LNCaP clone FGC (cell line): ENCODE data around the gene ARAF.

Experiments
- DNase-seq: peaks from one replicate; pipeline ENCODE4 v3.0.0-alpha.2; 2011; ENCODE audit warnings: low read depth
- H3K4me3 ChIP-seq: 2 replicates; pipeline ENCODE4 v1.5.1; 2011; ENCODE audit warnings: mild to moderate bottlenecking, low read depth, low read length, control low read depth
- TF ChIP-seq, protein P1 (sequence below): IDR thresholded peaks from 2 replicates; pipeline ENCODE4 v1.5.1; 2012; ENCODE audit warnings: mild to moderate bottlenecking; ENCODE audit not compliant: control insufficient read depth, insufficient read depth; ENCODE audit errors: extremely low read depth

Gene ARAF

DNA sequence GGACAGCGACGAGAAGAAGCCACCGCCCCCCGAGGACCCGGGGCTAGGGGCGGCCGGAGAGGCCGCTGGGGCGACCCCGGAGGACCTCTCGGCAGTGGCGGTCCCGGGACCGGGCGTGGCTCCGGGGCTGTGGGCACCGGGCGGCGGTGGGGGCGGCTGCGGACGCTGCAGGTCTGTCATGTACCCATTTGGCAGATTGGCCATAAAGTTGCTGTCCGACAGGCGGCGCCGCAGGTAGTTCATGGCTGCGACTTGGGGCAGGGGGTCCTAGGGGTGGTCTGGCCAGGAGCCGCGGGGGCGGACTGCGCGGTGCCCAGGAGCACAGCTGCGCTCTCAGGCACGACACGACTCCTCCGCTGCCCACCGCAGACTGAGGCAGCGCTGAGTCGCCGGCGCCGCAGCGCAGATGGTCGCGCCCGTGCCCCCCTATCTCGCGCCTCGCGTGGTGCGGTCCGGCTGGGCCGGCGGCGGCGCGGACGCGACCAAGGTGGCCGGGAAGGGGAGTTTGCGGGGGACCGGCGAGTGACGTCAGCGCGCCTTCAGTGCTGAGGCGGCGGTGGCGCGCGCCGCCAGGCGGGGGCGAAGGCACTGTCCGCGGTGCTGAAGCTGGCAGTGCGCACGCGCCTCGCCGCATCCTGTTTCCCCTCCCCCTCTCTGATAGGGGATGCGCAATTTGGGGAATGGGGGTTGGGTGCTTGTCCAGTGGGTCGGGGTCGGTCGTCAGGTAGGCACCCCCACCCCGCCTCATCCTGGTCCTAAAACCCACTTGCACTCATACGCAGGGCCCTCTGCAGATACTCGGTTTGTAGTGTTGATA, 58.7 kb downstream of the ARAF start, which contains the start of gene SYN1:
TSS of gene SYN1 (minus strand) at position 372 of the 817 bp plus-strand sequence. CDS start at position 243, 129 bp downstream.
- no peak for DNase-seq

DNA sequence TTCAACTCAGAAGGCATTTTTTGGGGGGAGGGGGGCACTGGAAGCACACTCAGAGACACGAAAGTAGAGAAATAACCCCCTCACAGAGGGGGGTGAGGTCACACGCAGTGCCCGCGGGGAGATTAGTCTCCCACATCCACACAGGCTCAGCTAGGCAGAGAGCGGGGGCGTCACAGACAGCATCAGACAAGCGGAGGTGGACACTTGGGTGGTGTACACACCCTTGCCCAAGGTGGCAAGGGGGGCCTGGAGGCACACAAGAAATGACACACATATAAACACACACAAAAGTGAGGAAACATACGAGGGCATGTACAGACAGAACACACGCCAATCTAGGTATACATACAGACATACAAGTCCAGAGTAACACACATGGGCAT, 59.3 kb downstream of the ARAF start:
- TF ChIP-seq, protein P1, sequence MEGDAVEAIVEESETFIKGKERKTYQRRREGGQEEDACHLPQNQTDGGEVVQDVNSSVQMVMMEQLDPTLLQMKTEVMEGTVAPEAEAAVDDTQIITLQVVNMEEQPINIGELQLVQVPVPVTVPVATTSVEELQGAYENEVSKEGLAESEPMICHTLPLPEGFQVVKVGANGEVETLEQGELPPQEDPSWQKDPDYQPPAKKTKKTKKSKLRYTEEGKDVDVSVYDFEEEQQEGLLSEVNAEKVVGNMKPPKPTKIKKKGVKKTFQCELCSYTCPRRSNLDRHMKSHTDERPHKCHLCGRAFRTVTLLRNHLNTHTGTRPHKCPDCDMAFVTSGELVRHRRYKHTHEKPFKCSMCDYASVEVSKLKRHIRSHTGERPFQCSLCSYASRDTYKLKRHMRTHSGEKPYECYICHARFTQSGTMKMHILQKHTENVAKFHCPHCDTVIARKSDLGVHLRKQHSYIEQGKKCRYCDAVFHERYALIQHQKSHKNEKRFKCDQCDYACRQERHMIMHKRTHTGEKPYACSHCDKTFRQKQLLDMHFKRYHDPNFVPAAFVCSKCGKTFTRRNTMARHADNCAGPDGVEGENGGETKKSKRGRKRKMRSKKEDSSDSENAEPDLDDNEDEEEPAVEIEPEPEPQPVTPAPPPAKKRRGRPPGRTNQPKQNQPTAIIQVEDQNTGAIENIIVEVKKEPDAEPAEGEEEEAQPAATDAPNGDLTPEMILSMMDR, result no peak
- H3K4me3 ChIP-seq, result no peak overlapping the region
- no peak for DNase-seq

More for the DNA sequence above, 58.7 kb downstream of the ARAF start, which contains the start of gene SYN1:
- TF ChIP-seq, protein P1, result peak; percentile 19; the same call in 1 of the 2 replicates
- peak within 1 kb of the TSS; percentile 31 for H3K4me3 ChIP-seq
